ENCODE results near the gene MADCAM1.

GRCh38 chr19:449916-450315 lies 46.4 kb upstream of the MADCAM1 start:
- TF ChIP-seq CTCF (conservative IDR thresholded peaks at IDR 0.05): no peak
- no peak for TF ChIP-seq ZFX (IDR thresholded peaks at IDR 0.05)

Data from C4-2B (cell line).